GM12878 (cell line): ENCODE results near the gene MEP1A. TPM values are rescaled to one million over a fixed set of nuclear protein-coding genes. Genes with fewer than 3 reads are reported as not detected.

Experiments used
- ATAC-seq: fragments of 200-7000 bp; cut with Tn5 transposase; 3 replicates; pipeline ENCODE4 v1.9.1; 2020; ENCODE audit warnings: mild to moderate bottlenecking, moderate library complexity
- BruUV-seq: library from RNA; stranded (reverse); fragments of 400-500 nt; replicated peaks from 2 replicates; lab custom pipeline; 2021; lab: Mats Ljungman, UMichigan
- CTCF ChIA-PET: fragments of 300-600 bp; sonication (Branson Sonifier 250); formaldehyde crosslinking; extraction: SDS; loops from one replicate; lab custom pipeline; 2021; ENCODE audit warnings: inconsistent platforms; lab: Yijun Ruan, JAX
- POLR2A ChIA-PET: fragments of 350-600 bp; formaldehyde crosslinking; extraction: SDS; loops from one replicate; lab custom pipeline; 2021; ENCODE audit warnings: inconsistent platforms; lab: Charles Lee
- RAD21 ChIA-PET: fragments of 300-600 bp; sonication (Branson Sonifier 250); formaldehyde crosslinking; loops from one replicate; lab custom pipeline; 2023; ENCODE audit warnings: antibody characterized with exemption; ENCODE audit not compliant: unreplicated experiment; lab: Charles Lee
- SMC1A ChIA-PET: fragments of 300-600 bp; sonication (Branson Sonifier 250); formaldehyde crosslinking; loops from one replicate; lab custom pipeline; 2023; ENCODE audit not compliant: unreplicated experiment, uncharacterized antibody; lab: Charles Lee
- DNase-seq: peaks from one replicate; pipeline ENCODE4 v3.0.0-alpha.2; 2011; ENCODE audit warnings: low read depth, low spot score
- FAIRE-seq: peaks from 3 replicates; lab custom pipeline; 2011; peaks lifted over from hg19 to GRCh38; lab: Jason Lieb, UNC
- H2AFZ ChIP-seq: 2 replicates; pipeline ENCODE4 v1.6.0; 2011; ENCODE audit warnings: low read depth, low read length, control low read depth; ENCODE audit not compliant: control insufficient read depth
- H3K27ac ChIP-seq: 2 replicates; pipeline ENCODE4 v1.5.1; 2011; ENCODE audit warnings: control low read depth; ENCODE audit not compliant: control insufficient read depth, insufficient read depth
- H3K27me3 ChIP-seq, 2 experiments: replicated peaks in 1 of 2; 2 replicates each; pipeline versions ENCODE4 v1.6.0 to v1.6.1; 2011; ENCODE audit warnings: low read length in 1 of 2; ENCODE audit not compliant: control insufficient read depth in 2 of 2, insufficient read depth in 2 of 2
- H3K36me3 ChIP-seq, 2 experiments: 2 replicates each; pipeline ENCODE4 v1.5.1; 2011; ENCODE audit warnings: low read length in 1 of 2; ENCODE audit not compliant: control insufficient read depth in 2 of 2, insufficient read depth in 2 of 2
- H3K4me1 ChIP-seq: 2 replicates; pipeline ENCODE4 v1.6.1; 2011; ENCODE audit warnings: mild to moderate bottlenecking, low read length, moderate library complexity, mixed read lengths; ENCODE audit not compliant: control insufficient read depth, insufficient read depth
- H3K4me2 ChIP-seq: 2 replicates; pipeline ENCODE4 v1.6.0; 2011; ENCODE audit warnings: control low read depth; ENCODE audit not compliant: control insufficient read depth, insufficient read depth
- H3K4me3 ChIP-seq: fragments of 200-600 bp; sonication (generic); 2 replicates; pipeline ENCODE4 v1.5.1; 2016
- H3K79me2 ChIP-seq: 2 replicates; pipeline ENCODE4 v1.6.0; 2011; ENCODE audit warnings: low read length; ENCODE audit not compliant: control insufficient read depth, insufficient read depth
- H3K9ac ChIP-seq: 2 replicates; pipeline ENCODE4 v1.8.0; 2011; ENCODE audit warnings: low read length, control low read depth, mixed read lengths; ENCODE audit not compliant: control insufficient read depth, insufficient read depth
- H3K9me3 ChIP-seq: replicated peaks from 3 replicates; pipeline ENCODE4 v1.5.1; 2011; ENCODE audit warnings: mild to moderate bottlenecking, low read length; ENCODE audit not compliant: control insufficient read depth, insufficient read depth
- H4K20me1 ChIP-seq: 2 replicates; pipeline ENCODE4 v1.6.0; 2011; ENCODE audit not compliant: control insufficient read depth, insufficient read depth
- ASH2L ChIP-seq: fragments of 300-600, 200-600 bp; sonication (generic); IDR thresholded peaks from 2 replicates; pipeline ENCODE4 v1.6.1; 2017; ENCODE audit warnings: low read depth, mild to moderate bottlenecking, borderline replicate concordance
- ATF7 ChIP-seq: fragments of 450-650 bp; IDR thresholded peaks from 2 replicates; pipeline ENCODE4 v1.6.1; 2016; ENCODE audit warnings: low read depth, mild to moderate bottlenecking
- BHLHE40 ChIP-seq, 2 experiments: fragments of 450-650 bp in 1 of 2; IDR thresholded peaks; 2 replicates each; pipeline ENCODE4 v1.6.1; 2011 to 2017; ENCODE audit warnings: low read depth in 2 of 2, borderline replicate concordance in 1 of 2, improper control_type of control experiment in 1 of 2, low read length in 1 of 2, mild to moderate bottlenecking in 1 of 2
- CEBPB ChIP-seq, 2 experiments: fragments of 150-350 bp in 1 of 2; IDR thresholded peaks; 2 replicates each; pipeline ENCODE4 v1.6.1; 2012 to 2014; ENCODE audit warnings: low read depth in 2 of 2, low read length in 2 of 2, borderline replicate concordance in 1 of 2, inconsistent platforms in 1 of 2
- FOXM1 ChIP-seq: IDR thresholded peaks from 2 replicates; pipeline ENCODE4 v1.6.1; 2012; ENCODE audit warnings: low read depth, mild to moderate bottlenecking, inconsistent platforms, low read length, moderate library complexity
- HCFC1 ChIP-seq: fragments of 150-350 bp; IDR thresholded peaks from 2 replicates; pipeline ENCODE4 v1.6.1; 2014; ENCODE audit warnings: low read length
- NFXL1 ChIP-seq: fragments of 450-650 bp; IDR thresholded peaks from 2 replicates; pipeline ENCODE4 v1.6.1; 2017; ENCODE audit warnings: antibody characterized with exemption, mild to moderate bottlenecking, borderline replicate concordance
- NR2C1 ChIP-seq: fragments of 450-650 bp; IDR thresholded peaks from 2 replicates; pipeline ENCODE4 v1.6.1; 2017; ENCODE audit warnings: antibody characterized with exemption, mild to moderate bottlenecking, moderate library complexity
- SUPT20H ChIP-seq: IDR thresholded peaks from 2 replicates; pipeline ENCODE4 v1.6.1; 2011; ENCODE audit warnings: low read depth, mild to moderate bottlenecking, low read length, moderate library complexity, borderline replicate concordance; ENCODE audit not compliant: control insufficient read depth
- TCF7 ChIP-seq: IDR thresholded peaks from 2 replicates; pipeline ENCODE4 v1.6.1; 2014; ENCODE audit warnings: antibody characterized with exemption, borderline replicate concordance
- ZNF274 ChIP-seq: IDR thresholded peaks from one replicate; pipeline ENCODE4 v1.8.0; 2011; ENCODE audit not compliant: insufficient read length, insufficient read depth
- WGBS: methylation state at CpG from one replicate; pipeline ENCODE4 v1.1.6; 2016; ENCODE audit warnings: low lambda C conversion rate; ENCODE audit not compliant: insufficient replicate concordance, insufficient coverage; ENCODE audit errors: missing lambda C conversion rate; 5-methylcytosine and 5-hydroxymethylcytosine counted together
- in situ Hi-C: fragments of 300-500 bp; cut with MboI; formaldehyde crosslinking; loops from 9 replicates; pipeline ENCODE4 v1.14.3; 2018; ENCODE audit warnings: mixed read lengths
- intact Hi-C: fragments of 100-400 bp; cut with micrococcal nuclease; formaldehyde crosslinking; loops from one replicate; pipeline ENCODE4 v1.14.2; 2022; ENCODE audit not compliant: unreplicated experiment
- polyA plus RNA-seq, 11 experiments: library from polyadenylated mRNA; depleted of rRNA in 4 of 11; unstranded in 6 of 11; stranded (reverse) in 5 of 11; fragments of >200 nt; fragmentation: Nextera tagmentation in 4 of 11; fragmentation: Illumina TruSeq in 1 of 11; extraction: Ambion mirVana in 4 of 11; extraction: Trizol in 1 of 11; gene quantifications; 1 replicate in 1 of 11; 2 replicates in 10 of 11; pipeline versions ENCODE4 v1.2.1 to v1.2.3, GENCODE V29; 2011 to 2016; ENCODE audit warnings: inconsistent platforms in 2 of 11, missing spikeins in 2 of 11, low read depth in 1 of 11
- total RNA-seq, 4 experiments: library from RNA; depleted of rRNA in 3 of 4; stranded (reverse); fragments of >200 nt in 3 of 4; fragmentation: Illumina TruSeq in 1 of 4; extraction: Trizol in 1 of 4; gene quantifications; 2 replicates each; pipeline versions ENCODE4 v1.2.1 to v1.2.3, GENCODE V29; 2013 to 2021
- TF ChIP-seq, protein P1 (sequence below): IDR thresholded peaks from 2 replicates; pipeline ENCODE4 v1.6.1; 2012; ENCODE audit warnings: low read depth, low read length, improper control_type of control experiment
- TF ChIP-seq, protein P2 (sequence below): fragments of 450-650 bp; conservative IDR thresholded peaks from 2 replicates; pipeline ENCODE4 v1.6.1; 2017; ENCODE audit warnings: mild to moderate bottlenecking, moderate library complexity
- TF ChIP-seq, protein P3 (sequence below): fragments of 450-650 bp; IDR thresholded peaks from 2 replicates; pipeline ENCODE4 v1.6.1; 2017; ENCODE audit warnings: mild to moderate bottlenecking, moderate library complexity
- TF ChIP-seq, protein P4 (sequence below): IDR thresholded peaks from 2 replicates; pipeline ENCODE4 v1.6.1; 2012; ENCODE audit warnings: low read depth, low read length, improper control_type of control experiment

Gene MEP1A
- total and polyA plus RNA-seq, 10 of the 15 experiments (the other 5 are each of a cell fraction or from before 2014, with no cell fraction given): not detected

DNA sequence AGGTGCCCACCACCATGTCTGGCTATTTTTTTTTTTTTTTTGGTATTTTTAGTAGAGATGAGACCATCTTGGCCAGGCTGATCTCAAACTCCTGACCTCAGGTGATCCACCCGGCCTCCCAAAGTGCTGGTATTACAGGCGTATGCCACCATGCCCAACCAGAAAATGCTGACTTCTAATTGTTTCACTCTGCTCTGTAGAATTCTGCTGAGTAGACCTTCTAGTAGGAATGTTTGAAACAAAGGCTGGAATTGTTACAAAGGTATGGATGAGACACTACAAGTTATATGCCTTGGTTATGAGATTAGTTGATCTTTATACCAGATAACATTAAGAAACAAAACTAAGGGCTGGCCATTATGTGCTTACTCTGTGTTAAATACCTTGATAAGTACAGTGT, 44.8 kb downstream of the MEP1A start:
- no peak overlapping the region for H2AFZ ChIP-seq
- no peaks in the 10 kb centered on the region for H3K27me3 ChIP-seq
- BruUV-seq: no TSS peak
- CTCF ChIA-PET: no interaction called here
- no peaks in the 10 kb centered on the region for H3K79me2 ChIP-seq
- H3K9me3 ChIP-seq: no peaks in the 10 kb centered on the region
- intact Hi-C loops (no loop called here), in situ Hi-C loops (no loop called here)
- 68% methylated on average over 2 of the region's 2 CpGs for WGBS
- no peak overlapping the region for H3K4me2 ChIP-seq
- DNase-seq: no peak
- no peak overlapping the region for H3K27ac ChIP-seq
- ATAC-seq: no peak
- H3K9ac ChIP-seq: no peak overlapping the region
- RAD21 ChIA-PET: no interaction called here
- H3K36me3 ChIP-seq: no peaks in the 10 kb centered on the region
- no peak for FAIRE-seq
- H4K20me1 ChIP-seq: no peaks in the 10 kb centered on the region
- POLR2A ChIA-PET: no interaction called here
- H3K4me3 ChIP-seq: no peak overlapping the region
- H3K4me1 ChIP-seq: no peaks in the 10 kb centered on the region
- SMC1A ChIA-PET: interaction anchor here (0.6 kb wide), 1 partner anchor 9 kb away, joined by 3 read pairs; no protein-coding TSS in a partner anchor
- TF ChIP-seq ASH2L (no peak), ZNF274 (no peak), FOXM1 (no peak), ATF7 (no peak), HCFC1 (no peak), SUPT20H (no peak), CEBPB (IDR thresholded peaks at IDR 0.05; ENCODE audit: borderline replicate concordance in 1 of 2, low read depth in 2 of 2, low read length in 2 of 2) (no peak), TCF7 (no peak), NFXL1 (no peak), NR2C1 (no peak), BHLHE40 (IDR thresholded peaks at IDR 0.05; ENCODE audit: borderline replicate concordance in 1 of 2, low read depth in 2 of 2, low read length in 1 of 2) (no peak)
- TF ChIP-seq, protein P1, sequence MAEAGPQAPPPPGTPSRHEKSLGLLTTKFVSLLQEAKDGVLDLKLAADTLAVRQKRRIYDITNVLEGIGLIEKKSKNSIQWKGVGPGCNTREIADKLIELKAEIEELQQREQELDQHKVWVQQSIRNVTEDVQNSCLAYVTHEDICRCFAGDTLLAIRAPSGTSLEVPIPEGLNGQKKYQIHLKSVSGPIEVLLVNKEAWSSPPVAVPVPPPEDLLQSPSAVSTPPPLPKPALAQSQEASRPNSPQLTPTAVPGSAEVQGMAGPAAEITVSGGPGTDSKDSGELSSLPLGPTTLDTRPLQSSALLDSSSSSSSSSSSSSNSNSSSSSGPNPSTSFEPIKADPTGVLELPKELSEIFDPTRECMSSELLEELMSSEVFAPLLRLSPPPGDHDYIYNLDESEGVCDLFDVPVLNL: no peak
- TF ChIP-seq, protein P2, sequence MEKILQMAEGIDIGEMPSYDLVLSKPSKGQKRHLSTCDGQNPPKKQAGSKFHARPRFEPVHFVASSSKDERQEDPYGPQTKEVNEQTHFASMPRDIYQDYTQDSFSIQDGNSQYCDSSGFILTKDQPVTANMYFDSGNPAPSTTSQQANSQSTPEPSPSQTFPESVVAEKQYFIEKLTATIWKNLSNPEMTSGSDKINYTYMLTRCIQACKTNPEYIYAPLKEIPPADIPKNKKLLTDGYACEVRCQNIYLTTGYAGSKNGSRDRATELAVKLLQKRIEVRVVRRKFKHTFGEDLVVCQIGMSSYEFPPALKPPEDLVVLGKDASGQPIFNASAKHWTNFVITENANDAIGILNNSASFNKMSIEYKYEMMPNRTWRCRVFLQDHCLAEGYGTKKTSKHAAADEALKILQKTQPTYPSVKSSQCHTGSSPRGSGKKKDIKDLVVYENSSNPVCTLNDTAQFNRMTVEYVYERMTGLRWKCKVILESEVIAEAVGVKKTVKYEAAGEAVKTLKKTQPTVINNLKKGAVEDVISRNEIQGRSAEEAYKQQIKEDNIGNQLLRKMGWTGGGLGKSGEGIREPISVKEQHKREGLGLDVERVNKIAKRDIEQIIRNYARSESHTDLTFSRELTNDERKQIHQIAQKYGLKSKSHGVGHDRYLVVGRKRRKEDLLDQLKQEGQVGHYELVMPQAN: no peak
- TF ChIP-seq, protein P3, sequence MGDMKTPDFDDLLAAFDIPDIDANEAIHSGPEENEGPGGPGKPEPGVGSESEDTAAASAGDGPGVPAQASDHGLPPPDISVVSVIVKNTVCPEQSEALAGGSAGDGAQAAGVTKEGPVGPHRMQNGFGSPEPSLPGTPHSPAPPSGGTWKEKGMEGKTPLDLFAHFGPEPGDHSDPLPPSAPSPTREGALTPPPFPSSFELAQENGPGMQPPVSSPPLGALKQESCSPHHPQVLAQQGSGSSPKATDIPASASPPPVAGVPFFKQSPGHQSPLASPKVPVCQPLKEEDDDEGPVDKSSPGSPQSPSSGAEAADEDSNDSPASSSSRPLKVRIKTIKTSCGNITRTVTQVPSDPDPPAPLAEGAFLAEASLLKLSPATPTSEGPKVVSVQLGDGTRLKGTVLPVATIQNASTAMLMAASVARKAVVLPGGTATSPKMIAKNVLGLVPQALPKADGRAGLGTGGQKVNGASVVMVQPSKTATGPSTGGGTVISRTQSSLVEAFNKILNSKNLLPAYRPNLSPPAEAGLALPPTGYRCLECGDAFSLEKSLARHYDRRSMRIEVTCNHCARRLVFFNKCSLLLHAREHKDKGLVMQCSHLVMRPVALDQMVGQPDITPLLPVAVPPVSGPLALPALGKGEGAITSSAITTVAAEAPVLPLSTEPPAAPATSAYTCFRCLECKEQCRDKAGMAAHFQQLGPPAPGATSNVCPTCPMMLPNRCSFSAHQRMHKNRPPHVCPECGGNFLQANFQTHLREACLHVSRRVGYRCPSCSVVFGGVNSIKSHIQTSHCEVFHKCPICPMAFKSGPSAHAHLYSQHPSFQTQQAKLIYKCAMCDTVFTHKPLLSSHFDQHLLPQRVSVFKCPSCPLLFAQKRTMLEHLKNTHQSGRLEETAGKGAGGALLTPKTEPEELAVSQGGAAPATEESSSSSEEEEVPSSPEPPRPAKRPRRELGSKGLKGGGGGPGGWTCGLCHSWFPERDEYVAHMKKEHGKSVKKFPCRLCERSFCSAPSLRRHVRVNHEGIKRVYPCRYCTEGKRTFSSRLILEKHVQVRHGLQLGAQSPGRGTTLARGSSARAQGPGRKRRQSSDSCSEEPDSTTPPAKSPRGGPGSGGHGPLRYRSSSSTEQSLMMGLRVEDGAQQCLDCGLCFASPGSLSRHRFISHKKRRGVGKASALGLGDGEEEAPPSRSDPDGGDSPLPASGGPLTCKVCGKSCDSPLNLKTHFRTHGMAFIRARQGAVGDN: no peak
- TF ChIP-seq, protein P4, sequence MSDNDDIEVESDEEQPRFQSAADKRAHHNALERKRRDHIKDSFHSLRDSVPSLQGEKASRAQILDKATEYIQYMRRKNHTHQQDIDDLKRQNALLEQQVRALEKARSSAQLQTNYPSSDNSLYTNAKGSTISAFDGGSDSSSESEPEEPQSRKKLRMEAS: no peak
